HepG2 (cell line): ENCODE measurements around the gene RIPK3. TPM values are rescaled to one million over a fixed set of nuclear protein-coding genes. Genes with fewer than 3 reads are reported as not detected.

Source experiments
- BRF2 ChIP-seq: sonication (generic); formaldehyde crosslinking; IDR thresholded peaks from 2 replicates; pipeline ENCODE4 v1.8.1; 2022; ENCODE audit warnings: mild to moderate bottlenecking, missing genetic modification reagents
- DRAP1 ChIP-seq: IDR thresholded peaks from 2 replicates; pipeline ENCODE4 v1.6.1; 2016; ENCODE audit warnings: missing genetic modification reagents, missing compliant biosample characterization
- HHEX ChIP-seq: IDR thresholded peaks from 2 replicates; pipeline ENCODE4 v1.6.1; 2016; ENCODE audit warnings: control low read depth
- HMG20B ChIP-seq: conservative IDR thresholded peaks from 2 replicates; pipeline ENCODE4 v1.6.1; 2016; ENCODE audit warnings: missing genetic modification reagents, missing compliant biosample characterization
- IRF2 ChIP-seq: IDR thresholded peaks from 2 replicates; pipeline ENCODE4 v1.6.1; 2018; ENCODE audit warnings: missing genetic modification reagents, missing compliant biosample characterization
- KLF15 ChIP-seq: sonication (generic); formaldehyde crosslinking; IDR thresholded peaks from 2 replicates; pipeline ENCODE4 v1.8.1; 2023; ENCODE audit warnings: borderline replicate concordance, mild to moderate bottlenecking, inconsistent platforms, missing genetic modification reagents, mixed read lengths
- LRRFIP1 ChIP-seq: sonication (generic); formaldehyde crosslinking; conservative IDR thresholded peaks from 2 replicates; pipeline ENCODE4 v1.4.0; 2020; ENCODE audit warnings: missing genetic modification reagents
- MYPOP ChIP-seq: sonication (generic); formaldehyde crosslinking; IDR thresholded peaks from 2 replicates; pipeline ENCODE4 v1.8.1; 2023; ENCODE audit warnings: mild to moderate bottlenecking, moderate library complexity, missing genetic modification reagents
- PAWR ChIP-seq: sonication (generic); formaldehyde crosslinking; IDR thresholded peaks from 2 replicates; pipeline ENCODE4 v1.4.0; 2020; ENCODE audit warnings: missing genetic modification reagents, mild to moderate bottlenecking, borderline replicate concordance
- PHF20 ChIP-seq: sonication (generic); formaldehyde crosslinking; IDR thresholded peaks from 2 replicates; pipeline ENCODE4 v1.5.0; 2020; ENCODE audit warnings: mild to moderate bottlenecking, missing genetic modification reagents
- PRDM10 ChIP-seq: sonication (generic); formaldehyde crosslinking; IDR thresholded peaks from 2 replicates; pipeline ENCODE4 v1.4.0; 2020; ENCODE audit warnings: low read depth, missing genetic modification reagents
- SETDB1 ChIP-seq: sonication (generic); formaldehyde crosslinking; IDR thresholded peaks from 2 replicates; pipeline ENCODE4 v1.5.1; 2020; ENCODE audit warnings: missing genetic modification reagents, mild to moderate bottlenecking, borderline replicate concordance
- SSRP1 ChIP-seq: IDR thresholded peaks from 2 replicates; pipeline ENCODE4 v1.6.1; 2016; ENCODE audit warnings: control low read depth
- ZFP41 ChIP-seq: sonication (generic); formaldehyde crosslinking; IDR thresholded peaks from 2 replicates; pipeline ENCODE4 v1.4.0; 2020; ENCODE audit warnings: mild to moderate bottlenecking, missing genetic modification reagents, borderline replicate concordance
- ZNF180 ChIP-seq: sonication (generic); formaldehyde crosslinking; IDR thresholded peaks from 2 replicates; pipeline ENCODE4 v1.4.0; 2020; ENCODE audit warnings: low read depth, missing genetic modification reagents, borderline replicate concordance
- ZNF629 ChIP-seq: sonication (generic); formaldehyde crosslinking; conservative IDR thresholded peaks from 2 replicates; pipeline ENCODE4 v1.5.0; 2020; ENCODE audit warnings: missing genetic modification reagents
- ZNF788 ChIP-seq: sonication (generic); formaldehyde crosslinking; IDR thresholded peaks from 2 replicates; pipeline ENCODE4 v1.5.0; 2020; ENCODE audit warnings: mild to moderate bottlenecking, missing genetic modification reagents, borderline replicate concordance
- ZNF839 ChIP-seq: sonication (generic); formaldehyde crosslinking; IDR thresholded peaks from 2 replicates; pipeline ENCODE4 v1.4.0; 2020; ENCODE audit warnings: missing genetic modification reagents, mild to moderate bottlenecking, borderline replicate concordance
- polyA plus RNA-seq, 8 experiments: library from polyadenylated mRNA; depleted of rRNA in 3 of 8; stranded (reverse) in 7 of 8; unstranded in 1 of 8; fragments of >200 nt; fragmentation: Illumina TruSeq in 4 of 8; extraction: Trizol in 4 of 8; gene quantifications; 2 replicates each; pipeline versions ENCODE4 v1.2.1 to v1.2.3, GENCODE V29; 2011 to 2016; ENCODE audit warnings: low read depth in 4 of 8, missing spikeins in 1 of 8, mixed read lengths in 1 of 8; ENCODE audit not compliant: insufficient read depth in 1 of 8
- total RNA-seq, 5 experiments: library from RNA; depleted of rRNA; stranded (reverse); fragments of >200 nt; fragmentation: Illumina TruSeq; extraction: Trizol; gene quantifications; 2 replicates each; pipeline ENCODE4 v1.2.3, GENCODE V29; 2016; ENCODE audit warnings: low read depth in 1 of 5

Gene RIPK3
- total and polyA plus RNA-seq, 2 of the 13 experiments (the other 11 are each of a cell fraction or from before 2014, with no cell fraction given) = not detected

GRCh38 chr14:24365600-24366412 is 26.0 kb upstream of the RIPK3 start (continued):
- TF ChIP-seq BRF2 = no peak
- peak; percentile 47; the same call in 1 of the 2 replicates for TF ChIP-seq ZNF839 (CRISPR knock-in tag)
- no peak for TF ChIP-seq KLF15 (CRISPR knock-in tag)
- TF ChIP-seq PAWR (CRISPR knock-in tag) = peak; percentile 93; the same call in 1 of the 2 replicates
- TF ChIP-seq PRDM10 (CRISPR knock-in tag) = peak; percentile 52; the same call in 1 of the 2 replicates
- TF ChIP-seq LRRFIP1 (CRISPR knock-in tag) = no peak
- TF ChIP-seq IRF2 = peak; percentile 91
- TF ChIP-seq ZNF788 = peak; percentile 88; the same call in 1 of the 2 replicates
- TF ChIP-seq HHEX (CRISPR knock-in tag) = no peak; the same call in 1 of the 2 replicates
- no peak for TF ChIP-seq ZNF180 (CRISPR knock-in tag)
- no peak for TF ChIP-seq SETDB1 (CRISPR knock-in tag)
- TF ChIP-seq HMG20B (CRISPR knock-in tag) = no peak
- peak; percentile 36; the same call in 1 of the 2 replicates for TF ChIP-seq ZNF629
- peak; percentile 84; the same call in 1 of the 2 replicates for TF ChIP-seq MYPOP (CRISPR knock-in tag)
- peak; percentile 21; the same call in 1 of the 2 replicates for TF ChIP-seq PHF20 (CRISPR knock-in tag)
- TF ChIP-seq ZFP41 (CRISPR knock-in tag) = no peak
- peak; percentile 96 for TF ChIP-seq SSRP1
- peak; percentile 70; the same call in 1 of the 2 replicates for TF ChIP-seq DRAP1 (CRISPR knock-in tag)
